Activated T-cell treated with anti-CD3 and anti-CD28 coated beads for 1 hour (primary cell): ENCODE data around the gene NAALADL2.
"Not testable (repeated sequence)": the region's sequence is repeated elsewhere in the genome, so short reads cannot be mapped to it uniquely, and the experiment has no call there.

ENCODE experiments used
- DNase-seq: peaks from one replicate; pipeline ENCODE4 v3.0.0-alpha.2; 2020; ENCODE audit warnings: low read depth

Gene NAALADL2

DNA sequence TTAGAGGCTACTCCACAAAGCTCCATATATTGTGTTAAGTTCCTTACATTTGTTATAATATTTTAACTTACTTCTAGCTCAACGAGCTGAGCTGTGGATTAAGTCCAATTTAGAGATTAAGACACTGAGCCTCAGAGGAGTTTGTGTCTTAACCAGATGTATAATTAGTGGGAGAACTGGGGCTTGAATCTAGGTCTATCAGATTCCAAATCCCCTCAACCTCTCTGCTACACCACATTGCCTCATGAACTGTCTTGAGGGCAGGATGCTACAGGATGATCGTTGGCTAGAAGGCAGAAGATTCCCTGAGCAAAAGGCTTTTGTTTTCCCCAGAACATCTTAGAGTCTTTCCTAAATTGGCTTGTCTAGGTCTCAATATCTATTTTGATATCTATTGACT, 890.8 kb downstream of the NAALADL2 start:
- no peak for DNase-seq

DNA sequence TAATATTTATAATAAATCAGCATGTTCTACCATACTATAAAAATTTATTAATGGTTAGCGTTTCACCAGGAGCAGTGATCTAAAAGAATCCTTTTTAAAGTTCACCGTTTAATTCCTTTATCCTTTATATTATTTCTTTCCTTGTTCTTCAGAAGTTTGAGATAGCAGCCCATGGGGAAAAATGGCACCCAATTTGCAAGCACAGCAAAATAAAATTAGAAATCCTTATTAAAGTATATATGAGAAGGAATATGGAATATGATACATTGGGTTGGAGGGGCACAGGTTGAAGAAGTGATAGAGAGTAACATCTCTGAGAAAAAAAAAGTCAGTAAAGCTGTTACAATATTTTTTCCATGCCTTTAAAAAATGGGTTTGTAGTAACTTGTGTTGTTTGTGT, 892.0 kb downstream of the NAALADL2 start:
- DNase-seq = no peak

DNA sequence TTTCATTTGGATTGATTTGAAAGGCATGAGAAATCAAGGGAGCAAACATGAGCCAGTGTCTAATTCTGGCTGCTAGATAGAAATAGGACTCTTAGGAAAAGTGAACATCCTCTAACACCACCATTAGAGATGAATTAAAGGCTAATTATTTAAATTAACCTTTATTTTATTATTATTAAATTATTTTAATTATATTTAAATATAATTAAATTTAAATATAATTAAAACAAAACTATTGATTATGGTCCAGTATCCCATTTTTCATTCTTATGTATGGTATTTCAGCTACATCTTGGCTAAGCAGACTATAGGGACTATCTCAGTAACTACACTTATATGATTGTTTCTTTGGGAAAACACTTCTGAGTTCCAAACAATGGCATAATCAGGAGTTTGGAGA, 904.8 kb downstream of the NAALADL2 start:
- DNase-seq = no peak

DNA sequence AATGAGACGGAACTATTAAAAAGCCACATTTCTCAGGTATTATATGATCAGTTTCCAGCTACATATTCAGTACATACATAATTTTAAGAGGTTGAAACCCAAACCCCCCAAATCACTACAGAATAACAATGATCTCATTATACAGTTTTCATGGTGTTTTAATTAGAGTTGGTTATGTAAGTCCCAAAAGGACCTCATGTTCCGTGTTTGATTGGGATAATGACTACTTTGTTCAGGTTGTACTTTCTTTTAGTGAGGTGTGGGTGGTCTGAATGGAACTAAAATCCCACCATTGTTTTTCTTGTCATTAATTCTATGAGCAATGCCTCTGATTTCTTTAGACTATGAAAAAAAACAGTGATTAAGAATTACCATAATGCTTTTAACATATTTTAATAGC, 905.6 kb downstream of the NAALADL2 start:
- no peak for DNase-seq

DNA sequence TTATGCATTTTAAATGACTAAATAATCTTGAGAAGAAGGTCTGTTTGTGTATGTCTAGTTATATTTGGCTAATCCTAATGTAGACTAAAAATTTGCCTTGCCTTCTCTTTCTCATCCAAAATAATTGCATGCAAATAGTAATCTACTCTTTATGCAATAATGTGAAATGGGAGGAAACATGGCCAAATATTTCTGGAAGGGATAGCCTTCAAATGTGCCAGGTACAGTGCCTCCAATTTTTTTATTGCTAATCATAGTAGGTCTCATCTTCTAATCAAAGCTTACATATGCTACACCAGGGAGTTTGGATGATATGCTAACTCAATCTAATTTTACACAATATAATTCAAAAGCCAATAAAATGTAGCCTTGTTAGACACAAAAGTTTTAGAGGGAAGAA, 911.3 kb downstream of the NAALADL2 start:
- DNase-seq = no peak

DNA sequence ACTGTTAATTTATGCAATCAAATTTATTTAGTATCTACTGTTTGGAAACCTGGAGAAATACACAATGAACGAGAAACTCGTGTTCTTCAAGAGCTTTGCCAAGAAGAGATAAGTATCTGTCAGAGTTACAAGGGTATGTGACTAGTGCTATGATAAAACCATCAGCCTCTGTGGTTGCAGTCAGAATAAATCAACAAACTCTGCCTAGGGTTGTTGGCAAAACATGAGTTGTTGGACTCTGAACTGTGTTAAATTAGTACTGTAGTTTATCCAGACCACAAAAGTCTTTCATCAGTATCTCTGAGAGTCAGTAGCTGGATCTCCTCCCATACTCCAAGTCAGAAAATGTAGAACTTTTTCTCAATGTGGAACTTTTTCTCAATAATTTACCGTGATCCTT, 918.4 kb downstream of the NAALADL2 start:
- no peak for DNase-seq

DNA sequence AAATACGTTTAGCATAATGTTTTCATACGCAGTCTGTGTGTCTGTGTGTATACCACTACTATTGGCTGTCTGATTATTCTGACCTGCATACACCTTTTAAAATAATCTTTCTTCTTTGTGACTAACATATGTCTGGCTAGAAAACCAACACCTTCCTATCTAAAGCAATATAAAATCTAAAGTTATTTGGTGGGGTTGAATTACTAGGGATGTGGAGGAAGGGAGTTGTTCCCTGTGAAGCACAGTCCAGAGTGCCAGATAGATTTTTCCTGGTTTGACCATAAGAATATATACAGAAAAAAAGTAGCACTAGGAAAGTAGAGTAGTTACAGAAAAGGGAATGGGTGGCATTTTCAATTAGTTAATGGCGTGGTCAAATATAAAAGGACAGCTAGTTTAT, 918.8 kb downstream of the NAALADL2 start:
- DNase-seq = no peak

DNA sequence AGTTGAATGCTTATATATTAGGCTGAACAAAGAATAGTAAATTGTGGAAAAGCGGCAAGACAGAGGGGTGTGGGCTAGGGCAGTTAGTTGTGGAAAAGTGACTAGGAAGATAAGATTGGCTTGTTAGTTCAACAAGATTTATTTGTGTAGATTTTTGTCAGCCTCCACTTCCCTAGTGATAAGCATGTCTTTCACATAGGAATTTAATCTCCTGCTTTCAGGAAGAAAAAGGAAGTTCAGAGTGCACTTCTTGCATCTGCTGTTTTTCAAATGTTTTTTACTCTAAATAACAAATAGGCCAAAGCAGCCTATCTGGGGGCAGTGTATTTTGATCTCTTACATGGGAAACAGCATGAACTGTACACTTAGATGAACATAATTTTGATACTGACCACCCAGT, 919.9 kb downstream of the NAALADL2 start:
- DNase-seq = no peak

DNA sequence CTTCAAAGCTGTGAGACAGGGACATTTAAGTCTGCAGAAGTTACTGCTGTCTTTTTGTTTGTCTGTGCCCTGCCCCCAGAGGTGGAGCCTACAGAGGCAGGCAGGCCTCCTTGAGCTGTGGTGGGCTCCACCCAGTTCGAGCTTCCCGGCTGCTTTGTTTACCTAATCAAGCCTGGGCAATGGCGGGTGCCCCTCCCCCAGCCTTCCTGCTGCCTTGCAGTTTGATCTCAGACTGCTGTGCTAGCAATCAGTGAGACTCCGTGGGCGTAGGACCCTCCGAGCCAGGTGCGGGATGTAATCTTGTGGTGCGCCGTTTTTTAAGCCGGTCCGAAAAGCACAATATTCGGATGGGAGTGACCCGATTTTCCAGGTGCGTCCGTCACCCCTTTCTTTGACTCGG, 928.0 kb downstream of the NAALADL2 start:
- DNase-seq = not testable (repeated sequence)

DNA sequence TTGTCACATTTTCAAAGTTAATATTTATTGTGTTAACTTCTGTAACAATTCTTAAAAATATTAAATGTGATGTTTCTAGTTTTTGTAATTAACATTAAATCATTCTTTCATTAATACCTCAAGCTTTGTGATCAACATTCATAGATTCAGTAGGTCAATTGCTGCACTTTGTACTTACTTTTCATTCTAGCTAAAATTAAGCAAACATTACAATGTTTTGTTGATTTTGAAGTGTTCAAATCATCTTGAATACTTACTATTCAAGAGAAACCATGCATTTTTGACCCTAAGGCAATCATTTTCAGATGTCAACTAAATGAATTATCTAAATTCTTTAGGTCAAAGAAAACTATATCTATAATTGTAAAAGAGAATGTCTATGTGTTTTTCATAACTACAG, 933.1 kb downstream of the NAALADL2 start:
- DNase-seq = no peak

DNA sequence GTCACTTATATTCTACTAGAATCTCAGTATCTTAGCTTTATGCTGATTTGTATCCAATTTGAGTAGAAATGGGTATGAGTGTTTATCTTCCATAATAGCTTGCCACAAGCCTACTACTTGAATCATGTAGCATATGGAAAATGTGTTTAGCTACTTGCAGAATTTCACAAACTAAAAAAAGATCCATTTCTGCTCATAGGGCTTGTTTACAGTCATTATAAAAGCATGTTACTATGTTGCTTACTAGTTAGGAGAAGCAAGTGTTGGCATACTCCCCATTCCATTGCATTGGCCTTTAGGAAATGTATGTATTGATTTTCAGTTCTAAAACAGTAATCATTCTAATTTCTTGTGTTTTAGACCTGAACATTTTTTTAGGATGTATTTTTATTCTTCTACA, 939.2 kb downstream of the NAALADL2 start:
- DNase-seq = no peak

DNA sequence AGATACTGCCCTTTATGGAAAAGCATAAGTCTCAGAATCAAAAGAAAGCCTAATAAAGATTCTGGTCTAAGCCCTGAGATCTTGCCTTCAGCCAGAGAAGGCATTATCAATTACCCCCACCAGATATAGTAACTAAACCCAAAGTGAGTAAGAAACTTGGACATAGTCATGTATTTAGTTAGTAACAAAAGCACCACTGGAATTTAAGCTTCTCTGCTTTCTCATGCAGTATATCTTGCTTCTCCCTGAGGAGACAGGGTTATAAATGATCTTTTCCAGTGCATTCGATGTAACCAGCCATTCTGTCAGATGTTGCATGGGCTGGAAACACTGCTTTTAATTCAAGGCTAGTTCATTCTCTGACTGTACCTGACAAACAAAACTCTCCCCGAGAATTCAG, 946.7 kb downstream of the NAALADL2 start:
- DNase-seq = no peak

DNA sequence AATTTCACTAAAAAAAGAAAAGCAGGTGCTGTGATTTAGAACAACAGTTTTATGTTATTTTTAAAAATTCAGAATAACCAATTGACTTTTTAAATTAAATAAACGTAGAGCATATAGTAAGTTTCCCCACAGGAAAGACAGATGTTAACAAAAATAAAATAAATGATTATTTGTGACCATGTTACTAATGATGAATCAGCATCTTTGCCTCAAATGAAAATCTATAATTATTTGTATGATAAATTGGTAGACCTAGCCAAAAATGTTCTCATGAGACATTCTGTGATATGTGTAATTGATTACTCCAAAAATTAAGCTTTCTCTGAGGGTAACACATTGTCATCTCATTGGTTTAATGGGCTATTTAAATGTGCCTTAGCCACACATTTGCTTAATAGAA, 948.0 kb downstream of the NAALADL2 start:
- DNase-seq = no peak

DNA sequence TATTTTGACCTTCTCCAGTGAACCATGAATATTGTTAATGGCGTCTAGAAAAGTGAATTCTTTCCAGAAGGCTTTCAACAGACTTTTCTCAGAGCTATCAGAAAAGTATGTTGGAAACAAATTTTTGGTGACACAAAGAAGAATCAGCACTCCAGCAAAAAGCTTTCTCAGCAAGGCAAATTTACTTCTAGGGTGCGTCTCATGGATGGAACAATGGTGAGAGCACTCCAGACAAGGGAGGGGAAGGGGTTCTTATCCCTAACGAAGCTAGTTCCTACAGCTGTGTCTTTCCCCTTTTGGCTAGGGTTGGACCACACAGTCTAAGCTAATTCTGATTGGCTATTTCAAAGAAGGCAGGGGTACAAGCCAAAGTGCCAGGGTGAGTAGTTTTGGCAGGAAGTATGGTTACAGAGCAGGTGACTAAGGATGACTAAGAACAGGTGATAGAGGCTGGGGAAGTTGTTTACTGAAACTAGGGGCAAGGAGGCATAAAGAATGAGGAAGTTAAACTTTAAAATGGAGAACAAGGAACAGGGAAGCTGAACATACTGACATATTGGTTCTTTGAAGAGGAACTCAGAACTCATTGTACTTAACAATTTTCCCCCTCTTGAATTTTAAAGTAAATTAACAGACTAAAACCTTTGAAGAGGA, 959.8 kb downstream of the NAALADL2 start:
- DNase-seq = no peak

DNA sequence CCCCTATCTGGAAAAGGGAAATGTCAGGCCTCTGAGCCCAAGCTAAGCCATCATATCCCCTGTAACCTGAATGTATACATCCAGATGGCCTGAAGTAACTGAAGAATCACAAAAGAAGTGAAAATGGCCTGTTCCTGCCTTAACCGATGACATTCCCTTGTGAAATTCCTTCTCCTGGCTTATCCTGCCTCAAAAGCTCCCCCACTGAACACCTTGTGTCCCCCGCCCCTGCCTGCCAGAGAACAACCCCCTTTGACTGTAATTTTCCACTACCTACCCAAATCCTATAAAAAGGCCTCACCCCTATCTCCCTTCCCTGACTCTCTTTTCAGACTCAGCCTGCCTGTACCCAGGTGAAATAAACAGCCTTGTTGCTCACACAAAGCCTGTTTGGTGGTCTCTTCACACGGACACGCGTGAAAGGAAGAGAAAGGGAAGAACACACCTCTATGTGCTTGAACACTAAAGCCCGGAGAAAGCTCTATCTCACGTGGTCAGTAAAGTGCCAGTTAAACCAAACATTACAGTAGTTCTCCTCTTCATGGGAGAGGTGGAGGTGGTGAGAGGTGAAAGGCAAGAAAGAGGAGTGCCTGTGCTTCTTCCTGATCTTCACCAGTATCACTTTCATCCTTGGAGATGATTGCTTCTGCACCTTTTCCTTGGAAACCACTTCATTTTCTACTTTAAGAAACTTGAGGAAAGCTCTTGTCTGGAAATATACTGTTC, 963.8 kb downstream of the NAALADL2 start:
- not testable (repeated sequence) for DNase-seq

DNA sequence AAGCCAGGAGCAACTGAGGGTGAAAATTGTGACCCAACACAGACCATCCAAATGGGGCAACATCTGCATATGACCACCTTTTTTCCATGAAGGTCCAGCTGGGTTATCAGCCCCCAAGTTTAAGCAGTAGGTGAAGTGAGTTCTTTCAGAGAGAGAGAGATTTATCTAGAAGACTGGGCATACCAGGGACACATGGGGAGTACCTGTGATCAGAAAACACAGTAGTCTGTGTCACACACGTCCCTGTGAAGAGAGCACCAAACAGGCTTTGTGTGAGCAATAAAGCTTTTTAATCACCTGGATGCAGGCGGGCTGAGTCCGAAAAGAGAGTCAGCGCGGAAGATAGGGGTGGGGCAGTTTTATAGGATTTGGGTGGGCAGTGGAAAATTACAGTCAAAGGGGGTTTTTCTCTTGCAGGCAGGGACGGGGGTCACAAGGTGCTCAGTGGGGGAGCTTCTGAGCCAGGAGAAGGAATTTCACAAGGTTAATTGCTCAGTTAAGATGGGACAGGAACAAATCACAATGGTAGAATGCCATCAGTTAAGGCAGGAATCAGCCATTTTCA, 966.0 kb downstream of the NAALADL2 start:
- not testable (repeated sequence) for DNase-seq

DNA sequence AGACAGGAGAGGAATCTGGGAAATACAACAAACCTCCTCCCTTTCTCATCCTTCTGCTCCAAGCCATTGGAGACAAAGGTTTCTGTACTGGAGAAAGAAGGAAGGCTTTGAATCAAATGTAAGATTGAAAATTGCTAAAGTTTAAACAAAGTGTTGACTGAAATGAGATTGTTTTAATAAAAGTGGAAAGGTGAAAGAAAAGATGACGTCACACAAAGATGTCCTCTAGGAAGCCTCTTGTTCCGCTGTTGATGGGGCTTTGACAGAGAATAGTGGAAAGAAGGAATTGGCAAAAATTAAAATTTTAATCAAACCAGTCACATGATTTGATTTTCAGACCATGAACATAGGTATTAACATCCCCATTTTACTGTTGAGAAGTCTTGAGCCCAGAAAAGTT, 967.6 kb downstream of the NAALADL2 start:
- DNase-seq = no peak

DNA sequence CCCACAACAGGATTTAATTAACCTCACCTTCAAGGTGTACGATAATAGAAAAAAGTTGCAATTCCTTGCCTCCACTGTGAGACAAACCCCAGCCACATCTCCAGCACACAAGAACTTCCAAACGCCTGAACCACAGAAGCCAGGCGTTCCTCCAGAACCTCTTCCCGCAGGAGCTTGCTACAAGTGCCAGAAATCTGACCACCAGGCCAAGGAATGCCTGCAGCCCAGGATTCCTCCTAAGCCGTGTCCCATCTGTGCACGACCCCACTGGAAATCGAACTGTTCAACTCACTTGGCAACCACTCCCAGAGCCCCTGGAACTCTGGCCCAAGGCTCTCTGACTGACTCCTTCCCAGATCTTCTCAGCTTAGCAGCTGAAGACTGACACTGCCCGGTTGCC, 970.7 kb downstream of the NAALADL2 start:
- DNase-seq = not testable (repeated sequence)

DNA sequence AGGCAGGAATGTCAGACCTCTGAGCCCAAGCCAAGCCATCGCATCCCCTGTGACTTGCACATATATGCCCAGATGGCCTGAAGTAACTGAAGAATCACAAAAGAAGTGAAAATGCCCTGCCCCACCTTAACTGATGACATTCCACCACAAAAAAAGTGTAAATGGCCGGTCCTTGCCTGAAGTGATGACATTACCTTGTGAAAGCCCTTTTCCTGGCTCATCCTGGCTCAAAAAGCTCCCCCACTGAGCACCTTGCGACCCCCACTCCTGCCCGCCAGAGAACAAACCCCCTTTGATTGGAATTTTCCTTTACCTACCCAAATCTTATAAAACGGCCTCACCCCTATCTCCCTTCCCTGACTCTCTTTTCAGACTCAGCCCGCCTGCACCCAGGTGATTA, 976.6 kb downstream of the NAALADL2 start:
- DNase-seq = not testable (repeated sequence)

DNA sequence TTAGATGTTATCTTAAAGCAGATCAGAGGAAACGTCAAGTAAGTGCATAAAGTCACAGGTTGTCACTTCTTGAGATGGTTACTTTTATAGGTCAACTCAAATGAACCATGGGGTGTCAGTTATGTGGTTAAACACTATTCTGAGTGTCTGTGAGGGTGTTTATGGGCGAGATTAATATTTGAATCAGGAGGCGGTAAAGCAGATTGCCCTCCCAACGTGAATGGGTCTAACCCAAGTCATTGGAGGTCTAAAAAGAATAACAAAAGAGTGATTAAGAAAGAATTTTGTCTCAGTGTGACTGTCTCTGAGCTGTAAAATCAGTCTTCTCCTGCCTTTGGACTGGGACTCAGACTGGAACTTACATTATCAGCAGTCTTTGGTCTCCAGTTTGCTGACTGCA, 977.5 kb downstream of the NAALADL2 start:
- DNase-seq = no peak

DNA sequence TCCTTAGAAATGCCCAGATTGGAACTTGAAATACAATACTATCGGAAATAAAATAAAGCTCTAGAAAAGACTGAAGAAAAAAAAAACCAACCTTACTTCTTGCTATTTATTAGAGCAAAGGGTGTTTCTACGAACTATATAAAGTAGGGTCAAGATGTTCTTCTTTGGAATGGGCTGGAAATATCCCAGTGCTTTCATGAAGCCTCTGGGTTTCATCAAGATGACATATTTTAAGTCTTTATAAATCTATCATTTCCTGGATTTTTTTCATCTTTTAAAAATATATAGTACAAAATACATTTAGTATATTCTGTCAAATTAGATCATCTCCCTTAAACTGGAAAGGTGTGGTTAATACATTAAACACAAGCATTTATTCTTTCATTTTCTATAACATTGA, 978.8 kb downstream of the NAALADL2 start:
- no peak for DNase-seq

DNA sequence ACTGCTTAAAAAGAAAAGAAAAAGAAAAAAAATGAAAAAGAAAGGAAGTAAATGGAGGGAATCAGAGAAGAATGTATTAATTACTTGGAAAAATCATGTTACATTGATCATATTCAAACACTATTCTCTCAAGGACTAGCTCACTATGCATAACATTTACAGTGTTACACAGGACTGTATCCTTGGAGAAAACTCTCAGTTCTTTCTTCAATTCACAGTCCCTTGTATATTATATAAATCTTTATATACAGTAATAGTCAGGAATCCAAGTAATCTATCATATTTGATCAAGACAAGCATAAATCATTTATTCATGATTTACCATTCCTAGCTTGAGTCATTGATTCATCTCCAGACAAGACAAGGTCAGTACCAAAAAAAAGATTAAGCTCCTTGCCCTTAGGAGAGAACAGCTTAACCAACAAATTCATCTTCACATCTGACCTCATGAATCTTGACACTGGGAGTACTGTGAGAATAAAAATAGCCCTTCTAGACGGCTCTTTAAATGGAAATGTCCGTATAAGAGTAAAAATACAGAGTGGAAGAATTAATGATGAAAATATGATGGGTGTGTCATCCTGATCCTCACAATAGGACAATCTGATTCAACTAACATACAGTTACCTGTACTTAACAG, 980.4 kb downstream of the NAALADL2 start:
- DNase-seq = no peak

DNA sequence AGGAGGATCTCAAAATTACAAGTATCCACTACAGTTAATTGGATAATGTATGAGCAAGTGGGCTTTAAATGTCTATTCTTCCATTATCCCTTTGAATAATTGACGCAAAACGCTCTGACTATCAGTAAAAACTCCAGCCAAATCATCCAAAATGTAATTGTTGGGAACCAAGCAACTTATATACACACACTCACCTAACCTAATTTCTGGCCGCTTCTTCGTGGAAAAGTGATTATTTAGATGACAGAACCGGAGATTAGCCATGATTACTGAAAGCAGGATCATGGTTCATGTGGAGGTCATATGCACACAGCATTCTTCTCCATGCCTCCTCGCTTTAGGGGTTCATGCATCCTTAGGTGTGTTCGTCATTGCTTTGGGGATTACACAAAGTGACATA, 992.4 kb downstream of the NAALADL2 start:
- no peak for DNase-seq
